GM19372 (cell line): ENCODE data around the gene ARAP1.

ENCODE experiments used
- ATAC-seq: cut with Tn5 transposase; IDR thresholded peaks from one replicate; pipeline ENCODE4 v1.9.1; 2021; ENCODE audit warnings: mild to moderate bottlenecking, low read depth, moderate library complexity; ENCODE audit not compliant: unreplicated experiment

The ARAP1 gene

DNA sequence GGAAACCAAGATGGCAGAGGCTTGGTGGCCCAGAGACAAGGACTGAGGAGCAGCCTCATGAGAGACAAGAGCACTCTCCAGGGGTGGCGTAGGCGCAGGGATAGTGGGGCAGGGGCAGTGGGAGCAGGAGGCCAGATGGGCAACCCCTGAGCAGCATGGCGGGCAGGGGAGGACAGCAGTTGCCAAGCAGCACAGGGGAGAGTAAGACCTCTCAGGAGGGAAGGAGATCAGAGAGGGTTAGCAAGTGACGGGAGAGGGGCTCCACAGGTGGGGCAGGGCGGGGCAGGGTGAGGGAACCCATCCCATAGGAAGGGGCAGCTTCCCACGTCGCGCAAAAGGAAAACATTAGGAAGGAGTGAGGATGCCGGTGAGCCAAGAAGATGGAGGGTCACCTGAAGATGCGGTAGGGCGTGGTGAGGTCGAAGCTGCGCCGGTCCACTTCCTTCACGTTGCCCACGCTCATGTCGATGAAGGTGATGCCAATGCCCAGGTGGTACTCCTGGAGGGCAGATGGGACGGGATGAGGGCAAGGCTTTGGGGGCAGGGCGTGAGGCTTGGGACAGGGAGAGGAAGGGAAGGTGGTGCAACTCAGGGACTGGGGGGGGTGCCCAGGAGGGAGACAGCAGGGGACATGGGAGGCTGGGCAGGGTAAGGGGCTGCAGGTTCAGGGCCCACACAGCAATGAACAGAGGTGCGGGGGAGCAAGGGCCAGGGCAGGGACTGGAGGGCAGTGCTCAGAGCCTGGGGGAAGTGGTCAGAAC, 42.5 kb downstream of the ARAP1 start:
- no peak for ATAC-seq

DNA sequence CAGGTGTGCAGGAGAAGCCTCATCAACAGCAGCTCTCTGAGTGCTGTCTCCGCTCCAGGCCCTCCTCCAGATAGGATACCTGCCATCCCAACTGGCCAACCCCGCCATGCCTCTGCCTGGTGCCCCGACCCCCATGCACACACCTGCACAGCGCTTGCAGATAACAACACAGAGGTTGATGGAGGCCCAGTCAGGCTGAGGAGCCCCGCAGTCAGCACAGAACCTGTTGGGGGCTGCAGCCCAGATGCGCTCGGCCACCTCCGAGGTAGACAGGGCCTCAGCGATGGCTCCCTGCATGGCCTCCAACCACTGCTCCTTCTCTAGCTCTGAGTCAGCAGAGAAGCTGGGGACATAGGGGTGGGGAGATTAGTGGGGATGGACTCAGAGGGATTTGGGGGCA, 45.2 kb downstream of the ARAP1 start:
- no peak for ATAC-seq

DNA sequence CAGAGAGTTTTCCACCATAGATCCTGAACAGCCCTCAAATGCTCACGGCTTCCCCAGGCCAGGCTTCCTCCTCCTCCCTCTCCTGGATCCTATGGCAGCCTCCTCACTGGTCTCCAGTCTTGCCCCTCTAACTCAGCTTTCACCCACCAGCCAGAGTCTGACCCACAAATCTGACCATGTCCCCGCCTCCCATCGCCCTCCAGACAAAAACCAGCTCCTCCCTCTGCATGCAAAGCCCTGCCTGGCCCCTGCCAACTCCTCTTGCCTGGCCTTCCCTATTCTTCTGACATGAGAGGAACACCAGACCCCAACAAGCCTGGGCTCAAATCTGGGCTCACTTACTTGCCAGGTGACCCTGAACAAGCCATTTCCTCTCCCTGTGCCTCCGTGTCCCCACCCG, 45.6 kb downstream of the ARAP1 start:
- no peak for ATAC-seq

DNA sequence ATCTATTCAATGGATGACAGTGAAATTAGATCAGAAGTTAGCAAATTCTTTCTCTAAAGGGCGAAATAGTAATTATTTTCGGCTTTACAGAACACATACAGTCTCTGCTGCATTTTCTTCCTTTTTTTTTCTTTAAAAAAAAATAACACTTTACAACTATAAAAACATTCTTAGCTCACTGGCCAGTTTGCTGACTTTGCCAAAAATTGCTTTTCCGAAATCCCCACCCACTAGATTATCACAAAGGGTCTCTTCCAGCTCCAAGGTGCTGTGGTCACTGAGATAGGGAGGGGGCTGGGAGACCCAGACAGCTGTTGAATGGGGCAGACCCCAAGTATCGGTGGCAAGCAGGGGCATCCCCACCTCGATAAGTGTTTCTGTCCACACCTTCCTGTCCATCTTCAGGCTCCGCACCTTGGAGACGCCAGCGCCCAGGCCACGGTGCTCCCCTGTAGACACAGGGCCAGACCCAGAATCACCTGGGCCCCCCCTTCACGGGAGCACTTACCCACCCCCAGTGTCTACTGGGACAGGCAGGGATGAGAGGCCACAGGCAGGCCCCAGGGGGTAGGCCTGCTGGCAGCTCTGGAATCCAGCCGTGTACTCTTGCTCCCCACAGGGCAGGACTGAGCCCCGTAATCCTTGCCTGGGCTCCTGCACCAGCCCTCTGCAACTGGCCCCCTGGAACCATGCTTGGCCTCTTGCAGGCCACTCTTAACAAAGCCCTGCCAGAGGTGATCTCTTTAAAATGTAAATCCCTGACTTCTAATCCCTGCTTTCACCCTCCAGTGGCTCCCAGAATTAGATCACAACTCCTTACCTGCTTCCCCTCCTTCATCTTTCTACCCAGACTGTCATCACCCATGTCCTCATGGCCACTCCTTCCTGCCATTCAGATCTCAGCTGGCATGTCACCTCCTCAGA, 46.5 kb downstream of the ARAP1 start:
- no peak for ATAC-seq

DNA sequence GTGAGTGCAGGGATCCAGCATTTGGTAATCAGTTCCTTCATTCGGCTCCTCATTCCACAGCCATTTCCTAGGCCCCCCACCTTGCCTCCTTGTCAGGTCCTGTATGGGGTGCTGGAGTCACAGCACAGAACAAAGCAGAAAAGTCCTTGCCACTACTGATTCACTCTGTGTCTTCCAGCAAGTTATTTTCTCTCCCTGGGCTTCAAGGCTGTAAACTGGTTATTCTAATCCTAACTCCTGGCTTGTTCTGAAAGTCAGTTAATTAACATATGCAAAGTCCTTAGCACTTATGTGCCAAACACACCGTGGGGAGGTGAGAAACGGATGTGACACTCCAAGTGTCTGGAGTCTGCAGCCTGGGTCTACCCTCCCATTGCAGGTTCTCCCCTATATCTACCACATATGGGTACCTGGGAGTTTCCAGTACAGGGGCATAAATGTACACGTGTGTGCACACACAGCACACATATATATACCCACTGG, 47.4 kb downstream of the ARAP1 start:
- ATAC-seq: no peak

DNA sequence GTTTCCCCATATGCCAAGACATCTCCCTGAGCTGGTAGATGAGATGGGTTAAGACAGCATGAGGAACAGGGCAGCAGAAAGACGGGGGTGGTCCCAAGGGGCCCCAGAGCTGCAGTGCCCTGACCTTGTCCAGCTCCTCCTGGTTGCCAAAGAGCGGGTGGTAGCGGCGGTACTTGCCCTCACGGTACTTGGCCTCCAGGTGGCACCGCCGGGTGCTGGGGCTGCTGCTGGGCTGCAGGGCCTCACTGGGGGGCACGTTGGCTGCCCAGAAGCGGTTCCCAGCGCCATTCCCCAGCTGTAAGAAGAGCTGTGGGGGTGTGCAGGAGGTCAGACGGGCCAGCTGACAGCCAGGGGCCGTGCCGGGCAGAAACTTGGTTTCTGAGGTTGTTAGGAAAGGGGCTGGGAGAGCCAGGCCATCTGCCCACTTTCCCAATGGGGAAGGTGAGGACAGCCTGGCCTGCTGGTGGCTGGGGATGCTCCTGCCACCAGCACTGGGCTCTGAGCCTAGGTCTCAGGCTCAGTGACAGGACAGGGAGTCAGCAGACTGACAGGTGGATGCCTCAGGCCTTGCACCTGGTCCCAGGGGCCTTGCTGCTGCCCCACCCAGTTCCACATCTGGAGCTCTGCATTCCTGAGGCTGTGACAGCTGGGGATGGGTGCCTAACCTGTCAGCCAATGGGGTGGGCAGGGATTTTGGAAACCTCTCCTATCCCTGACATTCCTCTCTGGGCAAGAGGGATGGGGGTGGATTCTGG, 48.0 kb downstream of the ARAP1 start:
- ATAC-seq: no peak

DNA sequence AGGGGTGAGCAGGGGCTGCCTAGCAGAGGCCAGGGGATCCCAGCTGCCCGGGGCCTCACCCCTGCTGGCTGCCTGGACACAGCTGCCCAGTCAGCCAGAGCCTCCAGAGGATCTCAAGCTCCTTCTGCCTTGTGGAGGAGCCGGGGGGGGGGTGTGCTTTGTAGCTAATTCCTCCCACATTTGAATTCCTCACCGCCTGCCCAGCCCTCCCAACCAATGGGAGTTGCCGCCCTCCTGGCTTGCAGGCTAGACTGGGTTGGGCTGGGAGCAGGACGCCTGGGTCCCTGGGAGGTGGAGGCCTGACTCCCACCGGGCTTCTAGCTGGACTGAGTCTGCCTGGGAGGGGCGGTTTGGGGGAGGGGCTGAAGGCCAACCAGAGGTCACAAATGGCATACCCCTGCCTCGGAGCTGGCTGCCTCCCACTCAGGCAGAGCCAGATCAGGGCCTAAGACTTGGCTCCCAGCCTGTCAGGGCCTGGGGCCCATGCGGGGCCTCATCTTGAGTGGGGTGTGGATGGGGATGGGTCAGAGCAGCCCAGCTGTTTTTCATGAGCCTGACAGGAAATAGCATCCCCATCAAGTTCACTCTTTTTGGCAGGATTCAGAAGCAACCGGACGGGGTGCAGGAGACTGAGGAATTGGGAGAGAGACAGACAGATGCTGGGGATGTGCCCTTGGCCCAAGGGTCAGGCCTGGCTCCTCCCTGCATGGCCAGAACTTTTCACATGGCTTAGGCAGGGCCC, 48.8 kb downstream of the ARAP1 start:
- no peak for ATAC-seq

DNA sequence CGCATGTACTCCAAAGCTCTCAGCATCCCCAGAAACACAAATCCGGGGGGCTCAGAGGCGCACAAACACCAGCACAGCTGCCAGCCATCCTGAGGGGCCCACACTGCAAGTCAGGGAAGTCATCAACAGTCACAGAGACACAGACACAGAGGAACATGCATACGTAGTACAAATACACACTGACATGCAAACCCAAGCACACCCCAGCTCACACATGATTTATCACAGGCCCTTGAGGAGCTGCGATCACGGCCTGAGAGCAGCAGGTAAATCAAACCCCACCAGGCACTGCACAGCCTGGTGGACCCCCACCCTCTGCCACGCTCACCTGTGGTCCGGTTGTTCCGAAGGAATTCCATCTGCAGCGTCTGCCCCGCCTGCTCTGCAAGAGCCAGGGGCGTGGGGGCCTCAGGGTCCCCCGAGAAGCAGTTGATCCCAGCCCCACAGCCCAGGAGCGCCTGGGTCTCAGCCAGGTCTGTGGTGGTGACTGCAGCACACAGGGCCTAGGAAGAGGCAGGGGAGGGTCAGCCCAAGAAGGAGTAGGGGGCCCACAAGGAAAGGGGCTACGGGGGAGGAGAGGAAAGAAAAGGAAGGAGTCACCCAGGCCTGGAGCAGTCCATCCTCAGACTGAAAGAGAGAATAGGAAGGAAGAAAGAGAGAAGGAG, 49.5 kb downstream of the ARAP1 start:
- no peak for ATAC-seq

DNA sequence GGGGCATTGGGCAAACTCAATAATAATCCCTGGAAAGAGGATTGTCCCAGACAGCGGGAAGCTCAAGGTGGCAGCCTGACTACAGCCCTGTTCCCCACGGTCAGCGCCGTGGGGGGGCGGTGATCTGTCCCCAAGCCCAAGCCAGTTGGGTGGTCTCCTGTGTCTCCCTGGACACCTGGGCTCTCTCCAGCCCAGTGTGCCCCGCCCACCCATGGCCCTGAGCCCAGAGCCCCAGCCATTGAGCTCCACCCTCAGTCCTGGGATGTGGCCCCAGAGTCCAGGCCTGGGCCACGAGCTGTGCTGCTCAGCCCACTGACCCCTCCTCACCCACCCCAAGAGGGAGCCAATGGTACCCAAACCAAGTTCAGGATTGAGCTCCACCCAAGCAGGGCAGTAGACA, 50.1 kb downstream of the ARAP1 start:
- ATAC-seq: no peak

DNA sequence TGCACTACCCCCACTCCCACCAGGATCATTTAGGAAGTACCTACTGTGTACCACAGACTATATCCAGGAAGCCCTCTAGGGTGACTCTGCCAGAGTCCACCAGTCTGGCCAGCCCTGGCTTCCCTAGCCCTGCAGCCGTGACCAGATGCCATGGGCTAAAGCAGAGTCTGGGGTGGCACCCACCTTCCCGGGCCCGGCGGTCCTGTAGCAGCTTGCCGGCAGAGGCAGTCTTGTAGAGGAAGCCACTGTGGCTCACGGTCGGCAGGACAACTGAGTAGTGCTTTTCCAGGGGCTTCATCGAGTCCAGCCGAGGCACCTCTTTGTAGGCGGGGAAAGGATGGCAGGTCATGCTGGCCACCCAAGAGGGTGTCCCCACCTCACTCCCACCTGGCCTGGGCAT, 50.7 kb downstream of the ARAP1 start:
- no peak for ATAC-seq

DNA sequence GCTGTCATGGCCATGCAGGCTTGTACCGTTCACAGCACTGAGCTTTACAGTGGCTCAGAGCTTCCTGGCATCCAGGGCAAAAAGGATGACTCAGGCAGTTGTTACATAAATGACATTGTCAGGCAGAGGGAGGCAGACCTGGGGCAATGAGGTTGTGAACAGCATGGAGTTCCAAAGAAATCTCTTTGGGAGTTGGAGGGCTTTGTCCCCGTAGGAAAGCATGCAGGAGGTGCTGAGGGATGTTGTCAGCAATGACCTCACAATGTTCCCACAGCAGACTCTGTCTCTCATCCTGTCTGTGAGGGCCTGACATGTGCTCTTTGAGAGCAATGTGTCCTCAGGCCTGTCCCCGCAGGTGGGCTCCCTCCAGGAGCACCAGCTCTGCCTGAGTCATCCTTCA, 52.1 kb downstream of the ARAP1 start:
- no peak for ATAC-seq

DNA sequence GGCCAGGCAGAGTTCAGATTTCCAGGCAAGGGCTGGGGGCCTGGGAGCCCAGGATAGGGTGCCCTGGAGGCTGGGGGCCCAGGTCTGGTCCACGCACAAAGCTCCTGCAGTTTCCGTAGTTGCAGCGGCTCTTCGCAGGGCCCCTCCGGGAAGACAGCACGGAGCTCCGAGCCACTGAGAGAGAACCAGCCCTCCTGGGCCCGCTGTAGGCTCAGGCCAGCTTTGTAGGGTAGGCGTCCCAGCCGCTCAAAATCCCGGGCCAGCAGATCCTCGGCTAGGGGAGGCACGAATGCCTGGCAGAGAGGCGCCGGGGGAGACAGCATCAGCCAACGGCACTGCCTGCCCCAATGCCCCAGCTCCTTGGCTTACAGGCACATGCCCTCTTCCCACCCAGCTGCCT, 54.4 kb downstream of the ARAP1 start:
- no peak for ATAC-seq

DNA sequence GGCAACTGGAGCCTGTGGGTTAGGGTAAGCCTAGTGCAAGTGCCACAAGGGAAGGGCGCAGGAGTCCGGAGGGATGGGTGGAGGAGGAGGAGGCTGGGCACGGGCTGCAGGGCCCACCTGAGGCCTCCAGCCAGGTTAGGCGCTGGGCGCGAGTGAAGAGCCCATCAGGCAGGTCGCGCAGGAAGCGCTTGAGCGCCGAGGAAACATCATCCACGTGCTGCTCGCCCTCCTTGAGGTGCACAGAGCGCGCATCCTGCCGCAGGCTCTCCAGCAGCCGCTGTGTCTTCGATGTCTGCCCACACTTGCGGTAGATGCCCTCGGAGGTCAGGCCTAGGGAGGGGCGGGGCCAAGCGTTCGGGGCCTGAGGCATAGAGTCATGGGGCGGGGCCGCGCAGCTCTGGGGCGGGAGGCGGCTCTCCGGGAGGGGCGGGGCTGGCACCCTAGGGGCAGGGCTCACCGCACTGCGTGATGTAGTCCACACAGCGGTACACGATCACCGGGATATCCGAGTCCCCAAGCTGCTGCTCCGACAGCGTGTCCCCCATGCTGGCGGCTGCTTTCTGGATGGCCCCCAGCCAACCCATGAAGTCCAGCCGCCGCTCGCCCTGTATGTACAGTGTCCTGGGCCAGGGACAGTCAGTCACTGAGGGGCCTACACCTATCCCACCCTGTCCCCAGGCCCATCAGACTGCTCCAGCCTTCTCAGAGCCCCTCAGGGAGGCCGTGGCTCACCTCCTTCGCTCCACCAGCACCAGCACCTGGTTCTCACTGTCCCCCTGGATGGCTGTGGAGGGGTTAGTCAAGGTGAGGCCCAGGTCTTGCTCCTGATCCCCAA, 55.1 kb downstream of the ARAP1 start:
- no peak for ATAC-seq

DNA sequence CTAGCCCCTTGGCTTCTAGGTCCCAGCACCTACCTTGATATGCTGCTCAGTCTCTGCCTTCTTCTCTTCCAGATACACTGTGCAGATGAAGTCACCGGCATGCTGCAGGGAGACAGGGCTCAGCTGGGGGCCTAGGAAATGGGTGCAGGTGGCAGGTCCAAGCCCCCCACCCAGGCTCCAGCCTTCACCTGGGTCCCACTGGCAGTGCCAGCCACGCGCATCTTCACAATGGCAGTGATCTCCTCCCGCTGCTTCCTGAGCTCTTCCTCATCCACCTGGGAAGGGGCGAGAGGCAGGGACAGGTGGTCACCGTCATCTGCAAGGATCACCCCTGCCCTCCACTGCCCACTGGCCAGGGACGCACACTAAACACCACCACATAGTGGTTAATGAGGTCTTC, 56.9 kb downstream of the ARAP1 start:
- no peak for ATAC-seq

DNA sequence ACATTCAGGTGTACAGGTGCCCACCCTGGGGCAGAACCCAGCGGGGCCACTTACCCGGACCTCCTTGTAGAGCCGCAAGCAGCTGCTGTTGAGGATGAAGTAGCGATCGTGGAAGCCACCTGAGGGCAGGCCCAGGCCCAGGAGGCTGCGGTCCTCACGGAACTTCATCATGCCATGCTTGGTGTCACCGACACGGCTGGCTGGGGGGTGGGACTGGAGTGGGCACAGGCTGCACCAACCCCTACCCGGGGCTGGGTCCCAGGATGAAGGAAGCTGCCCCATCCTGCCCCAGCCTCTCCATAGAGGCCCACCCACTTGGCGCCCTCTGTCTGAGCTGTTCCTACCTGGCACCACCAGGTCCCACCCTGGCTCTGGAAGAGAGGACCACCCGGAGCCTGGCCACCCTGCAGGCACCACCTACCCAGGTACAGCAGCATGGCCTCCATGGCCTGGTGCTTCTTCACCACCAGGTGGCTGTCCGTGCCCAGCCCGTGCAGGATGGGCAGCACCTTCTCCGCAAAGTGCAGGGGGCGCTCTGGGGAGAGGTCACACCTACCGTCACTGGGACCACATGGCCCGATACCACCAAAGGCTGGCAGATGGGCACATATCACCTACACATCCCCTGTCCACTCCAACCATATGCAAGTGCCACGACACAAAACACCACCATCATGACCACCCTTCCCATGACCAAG, 58.8 kb downstream of the ARAP1 start:
- no peak for ATAC-seq

DNA sequence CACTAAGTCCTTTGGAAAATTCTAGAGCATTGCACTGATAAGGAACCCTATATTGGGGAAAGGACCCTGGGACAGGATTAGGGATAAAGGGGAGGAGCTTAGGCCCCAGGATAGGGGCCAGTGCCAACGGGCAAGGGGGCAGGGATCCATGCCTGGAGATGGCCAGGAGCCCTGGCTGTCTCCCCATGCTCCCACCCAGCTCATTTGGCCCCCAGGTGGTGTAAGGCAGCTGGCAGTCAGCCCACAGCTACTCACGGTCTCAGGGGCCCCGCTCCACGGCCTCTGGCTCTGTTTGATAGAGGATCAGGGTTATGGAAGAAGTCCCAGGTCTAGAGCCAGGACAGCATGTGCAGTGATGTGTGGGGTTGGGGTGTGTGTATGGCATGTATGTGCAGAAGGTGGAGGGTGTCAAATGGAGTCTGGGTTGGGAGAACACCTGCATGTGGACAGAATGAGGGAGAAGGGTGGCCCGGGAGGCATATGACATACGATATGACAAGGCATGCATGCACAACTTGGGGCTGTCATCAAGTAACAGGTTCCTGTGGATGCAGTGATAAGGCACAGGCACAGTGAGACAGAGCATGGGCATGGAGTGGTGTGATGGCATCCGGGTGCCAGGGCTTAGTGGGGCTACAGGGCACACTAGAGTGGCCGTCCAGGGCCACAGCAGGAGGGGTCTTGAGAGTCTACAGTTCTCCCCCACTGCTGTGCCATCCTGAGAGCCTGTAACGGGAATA, 59.5 kb downstream of the ARAP1 start:
- ATAC-seq: no peak

DNA sequence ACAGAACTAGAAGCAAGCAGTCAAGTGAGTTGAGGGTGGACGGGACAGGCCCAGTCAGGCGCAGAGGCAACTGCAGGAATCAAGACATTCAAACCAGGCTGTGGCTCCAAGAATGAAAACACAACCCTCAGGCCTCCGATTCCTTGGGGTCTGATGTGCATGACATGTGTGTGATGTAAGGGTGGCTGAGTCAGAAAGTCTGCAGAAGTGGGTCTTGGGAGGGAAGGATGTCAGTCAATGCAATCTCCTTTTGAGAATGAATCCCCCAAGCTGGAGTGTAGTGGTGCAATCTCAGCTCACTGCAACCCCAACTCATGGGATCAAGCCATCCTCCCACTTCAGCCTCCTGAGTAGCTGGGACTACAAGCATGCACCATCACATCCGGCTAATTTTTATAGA, 62.0 kb downstream of the ARAP1 start:
- ATAC-seq: no peak

DNA sequence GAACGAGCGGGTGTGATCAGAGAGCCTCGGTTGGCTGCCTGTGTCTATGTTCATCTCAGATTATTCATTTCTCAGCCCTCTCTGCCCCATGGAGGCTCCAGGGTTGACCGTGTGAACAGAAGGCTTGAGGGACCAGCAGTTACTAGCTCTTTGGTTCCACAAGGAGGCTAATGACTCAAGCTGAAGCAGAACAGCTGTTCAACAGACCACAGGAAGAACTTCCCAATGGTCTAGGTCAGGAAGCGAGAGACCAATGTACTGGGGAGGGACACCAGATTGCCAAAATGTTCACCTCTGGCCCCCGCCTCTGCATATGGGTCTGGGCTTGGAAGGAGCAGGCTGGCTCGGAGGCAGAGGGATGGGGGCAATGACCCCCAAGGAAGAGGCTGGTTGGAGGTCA, 63.3 kb downstream of the ARAP1 start:
- ATAC-seq: no peak
